GM21360 (cell line): ENCODE results near the gene RYR2.
"Not testable (repeated sequence)": the region's sequence is repeated elsewhere in the genome, so short reads cannot be mapped to it uniquely, and the experiment has no call there.

ENCODE experiments used
- ATAC-seq: cut with Tn5 transposase; IDR thresholded peaks from one replicate; pipeline ENCODE4 v1.9.1; 2021; ENCODE audit warnings: mild to moderate bottlenecking, moderate library complexity; ENCODE audit not compliant: unreplicated experiment

RYR2 gene

DNA sequence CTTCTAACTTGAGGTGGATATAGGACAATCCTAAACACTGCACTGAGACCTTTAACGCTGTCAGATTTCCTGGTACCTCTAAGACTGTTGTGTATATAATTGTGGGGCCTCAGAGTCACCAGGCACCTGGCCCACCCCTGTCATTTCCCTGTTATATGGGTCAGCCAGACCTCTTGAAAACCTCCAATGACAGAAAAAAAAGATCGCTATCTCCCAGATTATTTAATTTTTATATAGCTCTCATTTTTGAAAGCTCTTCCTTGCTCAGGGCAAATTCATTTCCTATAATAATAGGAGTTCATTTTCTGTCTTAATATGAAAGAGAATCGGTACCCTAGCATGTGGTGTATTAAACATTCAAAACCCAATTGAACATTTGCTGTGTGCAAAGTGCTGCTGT lies 792.1 kb downstream of the RYR2 start:
- no peak for ATAC-seq

GRCh38 chr1:237834461-237834860 lies 792.5 kb downstream of the RYR2 start:
- no peak for ATAC-seq

DNA sequence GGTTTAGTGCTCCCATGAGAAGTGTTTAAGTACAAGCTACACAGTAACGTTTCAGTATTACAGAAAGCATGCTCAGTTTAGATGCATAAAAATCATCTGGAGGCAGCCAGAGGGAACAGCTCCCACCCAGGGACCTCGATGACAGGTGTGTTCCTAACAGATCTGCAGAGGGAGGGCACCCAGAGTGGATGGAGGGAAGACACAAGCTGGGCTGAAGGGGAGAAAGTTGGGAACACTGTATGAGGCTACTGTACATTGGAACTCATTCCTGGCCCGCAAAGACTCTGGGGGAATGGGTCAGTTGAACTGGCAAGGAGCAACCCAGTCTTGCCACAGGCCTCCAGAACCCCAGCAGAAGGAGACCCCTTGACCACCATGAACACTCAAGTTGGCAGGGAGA lies 796.3 kb downstream of the RYR2 start:
- ATAC-seq = no peak

DNA sequence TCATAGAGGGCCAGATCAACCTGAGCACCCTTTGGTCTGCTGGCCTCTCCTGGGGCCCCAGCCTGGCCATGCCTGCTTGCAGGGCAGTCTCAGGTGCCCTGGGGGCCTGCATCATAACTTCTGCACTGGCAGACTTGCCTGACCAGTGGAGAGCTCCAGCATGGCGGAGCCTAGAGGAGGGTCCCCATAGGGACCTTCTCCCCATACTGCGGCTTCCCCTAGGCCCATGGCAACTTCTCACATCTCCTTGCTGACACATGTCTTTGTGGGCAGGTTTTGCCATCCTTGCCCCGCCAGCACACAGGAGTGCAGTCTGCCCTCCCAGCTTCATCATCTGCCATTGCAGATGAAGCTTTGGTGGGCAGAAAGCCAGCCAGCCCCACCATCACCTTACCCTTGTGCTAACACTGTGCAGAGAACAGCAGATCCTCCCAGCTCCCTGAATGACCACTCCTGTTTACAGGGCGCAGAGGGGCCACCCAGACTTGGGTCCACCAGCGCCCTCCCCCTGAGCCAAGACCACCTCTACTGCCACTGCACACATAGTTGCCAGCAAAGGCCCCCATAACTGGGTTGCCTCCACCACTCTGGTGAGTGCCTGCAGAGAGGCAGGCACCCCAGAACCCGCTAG lies 797.0 kb downstream of the RYR2 start:
- no peak for ATAC-seq

DNA sequence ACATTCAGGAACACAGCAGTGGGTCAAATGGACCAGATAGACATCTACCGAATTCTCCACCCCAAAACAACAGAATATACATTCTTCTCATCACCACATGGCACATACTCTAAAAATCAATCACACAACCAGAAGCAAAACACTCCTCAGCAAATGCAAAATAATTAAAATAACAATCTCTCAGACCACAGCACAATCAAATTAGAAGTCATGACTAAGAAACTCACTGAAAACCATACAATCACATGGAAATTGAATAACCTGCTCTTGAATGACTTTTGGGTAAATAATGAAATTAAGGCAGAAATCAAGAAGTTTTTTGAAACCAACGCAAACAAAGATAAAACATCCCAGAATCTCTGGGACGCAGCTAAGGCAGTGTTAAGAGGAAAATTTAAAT lies 799.5 kb downstream of the RYR2 start:
- no peak for ATAC-seq

DNA sequence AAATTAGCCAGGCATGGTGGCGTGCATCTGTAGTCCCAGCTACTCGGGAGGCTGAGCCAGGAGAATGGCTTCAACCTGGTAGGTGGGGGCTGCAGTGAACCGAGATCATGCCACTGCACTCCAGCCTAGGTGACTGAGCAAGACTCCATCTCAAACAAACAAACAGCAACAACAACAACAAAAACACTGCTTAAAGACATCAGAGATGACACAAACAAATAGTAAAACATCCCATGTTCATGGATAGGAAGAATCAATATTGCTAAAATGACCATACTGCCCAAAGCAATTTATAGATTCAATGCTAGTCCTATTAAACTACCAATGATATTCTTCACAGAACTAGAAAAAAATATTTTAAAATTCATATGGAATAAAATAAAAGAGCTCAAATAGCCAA lies 801.5 kb downstream of the RYR2 start:
- ATAC-seq = not testable (repeated sequence)

- ATAC-seq = no peak
Measured at GRCh38 chr1:237851210-237851845, 809.3 kb downstream of the RYR2 start.

DNA sequence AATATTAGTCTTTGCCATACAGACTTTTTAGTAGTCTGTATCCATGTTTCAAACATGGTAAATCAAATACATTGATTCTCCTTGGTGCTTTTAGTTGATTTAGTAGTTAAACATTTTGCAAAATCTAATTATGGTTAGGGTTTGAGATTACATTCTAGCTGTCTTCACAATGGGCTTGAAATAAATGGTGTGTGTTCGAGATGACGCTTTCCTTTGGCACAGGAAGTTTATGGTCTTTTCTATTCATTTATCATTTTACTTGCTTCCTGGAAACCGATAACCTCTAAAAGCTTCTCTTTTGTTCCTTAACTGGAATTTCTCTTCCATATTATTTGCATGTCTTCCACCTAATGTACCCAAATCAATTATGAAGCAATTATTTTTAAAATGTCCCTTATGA lies 810.4 kb downstream of the RYR2 start:
- ATAC-seq = no peak

DNA sequence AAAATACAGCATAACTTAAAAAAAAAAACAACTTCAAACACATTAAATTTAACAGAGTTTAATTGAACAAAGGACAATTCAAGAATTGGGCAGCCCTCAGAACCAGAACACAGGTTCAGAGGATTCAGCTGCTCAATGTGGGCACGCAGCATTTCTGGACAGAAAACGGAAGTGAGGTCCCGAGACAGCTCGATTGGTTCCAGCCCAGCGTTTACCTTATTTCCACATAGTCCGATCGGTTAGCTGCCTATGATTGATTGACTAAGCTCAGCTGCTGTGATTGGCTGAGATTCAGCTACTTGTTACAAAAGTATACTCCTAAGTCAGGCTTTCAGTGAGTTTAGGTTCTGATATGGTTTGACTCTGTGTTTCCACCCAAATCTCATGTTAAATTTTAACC lies 815.5 kb downstream of the RYR2 start:
- ATAC-seq = no peak

- no peak for ATAC-seq
Measured at GRCh38 chr1:237858992-237859391, 817.0 kb downstream of the RYR2 start.

DNA sequence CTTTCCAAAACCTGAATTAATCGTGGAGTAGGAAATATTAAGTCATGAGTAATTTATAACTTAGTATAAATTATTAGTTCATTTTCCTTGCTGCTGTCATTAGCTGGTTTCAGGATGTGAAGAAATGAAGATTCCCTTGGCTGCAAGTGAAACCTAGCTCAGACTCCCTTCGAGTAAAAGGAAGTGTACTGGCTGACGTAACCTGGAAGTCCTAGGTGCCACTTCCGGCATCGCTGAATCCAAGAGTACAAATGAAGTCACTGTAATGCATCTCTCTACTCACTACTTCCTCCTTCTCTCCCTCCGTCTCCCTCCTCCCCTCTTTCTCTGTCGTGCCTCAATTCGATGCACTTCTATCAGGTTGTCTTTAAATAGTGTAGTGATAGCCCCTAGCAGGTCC lies 820.0 kb downstream of the RYR2 start:
- no peak for ATAC-seq

DNA sequence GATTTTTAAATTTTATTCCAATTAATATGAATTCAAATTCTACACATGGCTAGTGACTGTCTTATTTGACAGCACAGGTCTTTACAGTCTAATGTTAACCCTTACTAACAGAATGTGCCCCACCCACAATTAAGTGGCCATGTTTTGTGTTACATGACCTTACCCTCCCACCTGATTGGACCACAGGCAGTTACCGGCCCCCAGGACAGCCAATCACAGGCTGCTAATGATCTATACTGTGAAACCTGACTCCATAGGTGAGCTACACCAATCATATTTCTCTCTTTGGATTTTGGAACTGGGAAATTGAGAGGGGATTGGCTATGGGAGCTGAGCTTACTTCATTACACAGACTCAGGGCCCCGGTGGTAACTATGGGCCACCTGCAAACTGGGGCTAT lies 821.2 kb downstream of the RYR2 start:
- ATAC-seq = no peak

- peak; percentile 77 for ATAC-seq
Measured at GRCh38 chr1:237864338-237865244, 822.6 kb downstream of the RYR2 start.

- no peak for ATAC-seq
Measured at GRCh38 chr1:237867380-237867888, 825.5 kb downstream of the RYR2 start.

DNA sequence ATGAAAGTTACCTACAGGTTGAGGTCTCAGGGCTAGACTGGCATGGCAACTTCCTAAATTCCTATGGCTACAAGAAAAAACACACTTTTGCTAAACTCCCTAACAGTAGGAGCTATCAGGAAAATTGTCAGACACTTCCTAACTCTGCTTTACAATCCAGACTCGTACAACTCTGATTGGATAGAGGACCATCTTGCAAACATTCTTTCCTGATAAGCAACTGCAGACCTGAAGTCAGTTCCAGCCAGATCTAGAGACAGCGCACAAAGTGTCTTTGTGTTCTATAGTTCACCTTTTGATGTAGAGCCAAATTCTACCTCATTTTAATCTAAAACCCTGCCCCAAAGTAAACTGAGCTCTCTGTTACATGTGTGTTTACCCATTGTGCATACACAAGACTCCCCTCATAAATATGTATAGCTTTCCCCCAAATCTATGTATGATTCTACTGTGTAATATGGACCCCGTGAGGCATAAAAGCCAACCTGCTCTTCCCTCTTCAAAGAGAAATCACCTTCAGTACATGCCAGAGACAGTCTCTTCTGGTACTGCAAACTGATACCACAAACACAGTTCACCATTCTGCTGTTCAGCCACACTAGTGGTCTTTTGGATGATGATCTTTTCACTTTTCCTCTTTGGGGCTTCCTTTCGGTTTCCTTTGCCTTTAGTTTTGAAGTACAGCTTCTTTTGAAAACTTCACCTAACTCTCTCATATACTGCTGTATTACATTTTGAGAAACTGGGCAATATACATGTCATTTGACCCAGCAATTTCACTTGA lies 827.0 kb downstream of the RYR2 start:
- ATAC-seq = no peak

DNA sequence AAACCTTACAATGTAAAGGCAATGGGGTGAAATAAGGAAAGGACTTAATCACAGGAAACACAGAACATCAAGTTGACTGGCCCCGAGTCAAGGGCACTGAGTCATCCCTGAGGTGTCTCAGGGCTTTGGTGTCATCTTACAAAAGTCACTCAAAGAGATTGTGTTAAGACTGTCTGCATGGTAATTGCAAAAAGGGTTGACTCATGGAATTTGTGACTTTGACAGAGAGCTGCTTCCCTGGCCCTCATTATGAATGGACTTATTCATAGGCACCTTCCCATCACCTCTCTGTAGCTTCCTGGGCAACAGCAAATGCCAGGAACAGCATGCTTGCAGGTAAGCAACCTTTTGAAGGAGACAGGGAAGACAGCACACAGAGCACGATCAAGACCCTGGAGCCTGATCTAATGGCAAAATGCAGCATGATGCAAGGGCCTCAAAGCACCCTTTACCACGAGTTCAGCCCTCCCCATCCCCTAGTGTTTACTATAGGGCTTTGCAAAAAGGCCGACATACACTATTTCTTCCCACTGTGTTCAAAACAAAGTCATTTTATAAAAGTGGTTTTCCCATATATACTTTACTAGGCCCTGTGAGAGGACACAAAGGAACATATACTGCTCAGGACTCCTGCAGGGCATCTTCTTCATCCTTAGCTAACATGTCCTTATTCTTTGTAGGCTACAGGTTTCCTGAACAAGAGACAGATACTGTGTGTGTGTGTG lies 831.7 kb downstream of the RYR2 start:
- no peak for ATAC-seq

DNA sequence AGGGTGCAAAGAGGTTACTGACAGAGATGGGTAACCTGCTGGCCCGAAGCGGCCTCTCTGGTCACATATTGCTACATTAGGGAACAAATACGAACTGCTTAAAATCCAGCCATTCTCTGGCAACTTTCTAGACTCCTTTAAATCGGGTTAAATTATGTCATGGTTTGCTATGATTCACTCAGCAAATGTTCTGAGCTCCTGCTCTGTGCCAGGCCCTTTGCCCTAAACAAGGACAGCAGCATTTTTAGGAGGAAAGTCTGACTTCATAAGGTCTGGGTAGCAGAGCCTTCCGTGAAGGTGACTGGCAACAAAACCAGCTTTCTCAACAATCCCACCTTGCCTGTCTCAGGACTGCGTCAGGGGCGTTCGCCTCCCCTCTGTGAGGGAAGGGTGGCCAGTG lies 833.3 kb downstream of the RYR2 start:
- ATAC-seq = no peak

DNA sequence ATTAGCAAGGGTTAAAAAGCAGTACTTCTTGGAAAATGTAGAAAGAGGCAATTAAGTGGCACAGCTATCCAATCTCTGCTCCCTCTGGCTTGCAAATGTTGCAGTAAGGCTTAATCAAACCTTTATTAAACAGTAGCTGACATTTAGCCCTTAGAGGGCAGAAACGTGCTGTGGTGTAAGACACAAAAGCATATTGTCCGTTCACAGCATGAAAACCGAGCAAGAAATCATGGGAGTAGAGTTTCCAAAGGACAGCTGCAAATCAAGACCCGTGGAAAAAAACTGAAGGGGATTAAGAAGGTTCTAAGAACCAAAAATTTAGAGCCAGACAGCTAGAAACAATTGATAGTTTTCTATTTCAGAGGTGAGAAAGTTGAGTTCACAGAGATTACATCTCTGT lies 835.6 kb downstream of the RYR2 start:
- ATAC-seq = no peak

- ATAC-seq = no peak
Measured at GRCh38 chr1:237878406-237878805, 836.4 kb downstream of the RYR2 start.

DNA sequence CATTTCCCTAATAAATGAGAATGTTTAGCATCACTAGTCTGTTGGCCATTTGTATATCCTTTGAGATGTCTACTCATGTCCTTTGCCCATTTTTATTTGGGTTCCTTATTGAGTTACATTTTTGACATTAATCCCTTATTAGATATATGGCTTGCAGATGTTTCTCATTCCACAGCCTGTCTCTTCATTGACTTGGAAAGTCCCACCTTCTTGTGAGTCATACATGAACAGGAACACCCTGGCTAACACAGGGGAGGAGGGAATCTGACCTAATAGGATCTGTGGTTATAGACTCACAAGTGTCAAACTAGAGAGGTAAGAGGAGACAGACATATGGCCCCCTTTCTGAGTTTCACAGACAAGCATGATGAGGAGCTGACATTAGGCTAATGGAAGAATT lies 837.2 kb downstream of the RYR2 start:
- no peak for ATAC-seq
